Hepatocyte (in vitro differentiated cells): ENCODE measurements around the gene MALL. TPM values are rescaled to one million over a fixed set of nuclear protein-coding genes. Genes with fewer than 3 reads are reported as not detected.

Source experiments
- DNase-seq: peaks from one replicate; pipeline ENCODE4 v3.0.0-alpha.2; 2016; ENCODE audit warnings: low spot score
- H2AFZ ChIP-seq: fragments of 200-600 bp; sonication (generic); 2 replicates; pipeline ENCODE4 v1.6.0; 2016; ENCODE audit warnings: antibody characterized with exemption, mild to moderate bottlenecking
- H3K27ac ChIP-seq: fragments of 200-600 bp; sonication (generic); 2 replicates; pipeline ENCODE4 v1.5.1; 2016; ENCODE audit warnings: mild to moderate bottlenecking
- H3K27me3 ChIP-seq: fragments of 200-600 bp; sonication (generic); 2 replicates; pipeline ENCODE4 v1.6.1; 2016
- H3K36me3 ChIP-seq: fragments of 200-600 bp; sonication (generic); replicated peaks from 2 replicates; pipeline ENCODE4 v1.5.1; 2016; ENCODE audit warnings: low read depth; ENCODE audit not compliant: insufficient read depth
- H3K4me1 ChIP-seq: fragments of 200-600 bp; sonication (generic); 2 replicates; pipeline ENCODE4 v1.5.1; 2016; ENCODE audit warnings: mild to moderate bottlenecking, moderate library complexity; ENCODE audit not compliant: insufficient read depth
- H3K4me2 ChIP-seq: fragments of 200-600 bp; sonication (generic); 2 replicates; pipeline ENCODE4 v1.6.0; 2016
- H3K4me3 ChIP-seq: fragments of 200-600 bp; sonication (generic); 2 replicates; pipeline ENCODE4 v1.5.1; 2016; ENCODE audit warnings: mild to moderate bottlenecking
- H3K79me2 ChIP-seq: fragments of 200-600 bp; sonication (generic); 2 replicates; pipeline ENCODE4 v1.6.0; 2017; ENCODE audit warnings: mild to moderate bottlenecking
- H3K9me2 ChIP-seq: fragments of 200-600 bp; sonication (generic); replicated peaks from 2 replicates; pipeline ENCODE4 v1.6.0; 2017; ENCODE audit warnings: mild to moderate bottlenecking; ENCODE audit not compliant: insufficient read depth
- H3K9me3 ChIP-seq: fragments of 200-600 bp; sonication (generic); 2 replicates; pipeline ENCODE4 v1.5.1; 2016; ENCODE audit warnings: low read depth, mild to moderate bottlenecking
- H4K20me1 ChIP-seq: fragments of 200-600 bp; sonication (generic); 2 replicates; pipeline ENCODE4 v1.6.0; 2016; ENCODE audit warnings: mild to moderate bottlenecking; ENCODE audit not compliant: insufficient read depth, poor library complexity, severe bottlenecking
- EZH2 ChIP-seq: fragments of 200-600 bp; sonication (generic); IDR thresholded peaks from 2 replicates; pipeline ENCODE4 v1.6.1; 2016; ENCODE audit warnings: antibody characterized with exemption, mild to moderate bottlenecking, borderline replicate concordance
- EZH2phosphoT487 ChIP-seq: fragments of 200-600 bp; sonication (generic); IDR thresholded peaks from one replicate; pipeline ENCODE4 v1.6.1; 2018; ENCODE audit warnings: antibody characterized with exemption, mild to moderate bottlenecking, low read depth, moderate library complexity; ENCODE audit not compliant: unreplicated experiment, severe bottlenecking
- WGBS: methylation state at CpG from one replicate; pipeline ENCODE4 v1.1.6; 2016; ENCODE audit warnings: low lambda C conversion rate; ENCODE audit errors: missing lambda C conversion rate; 5-methylcytosine and 5-hydroxymethylcytosine counted together
- polyA plus RNA-seq: library from polyadenylated mRNA; unstranded; fragments of >200 nt; fragmentation: Nextera tagmentation; extraction: Ambion mirVana; gene quantifications from 2 replicates; pipeline ENCODE4 v1.2.1, GENCODE V29; 2016
- total RNA-seq: library from RNA; depleted of rRNA; stranded (reverse); fragments of >200 nt; gene quantifications from 2 replicates; pipeline ENCODE4 v1.2.3, GENCODE V29; 2014
- TF ChIP-seq, protein P1 (sequence below): fragments of 200-600 bp; sonication (generic); IDR thresholded peaks from 2 replicates; pipeline ENCODE4 v1.5.1; 2016; ENCODE audit warnings: antibody characterized with exemption, mild to moderate bottlenecking; ENCODE audit not compliant: poor library complexity

Gene MALL
- total and polyA plus RNA-seq, 2 experiments from 2014 or later = 30.8 to 55.7 TPM

DNA sequence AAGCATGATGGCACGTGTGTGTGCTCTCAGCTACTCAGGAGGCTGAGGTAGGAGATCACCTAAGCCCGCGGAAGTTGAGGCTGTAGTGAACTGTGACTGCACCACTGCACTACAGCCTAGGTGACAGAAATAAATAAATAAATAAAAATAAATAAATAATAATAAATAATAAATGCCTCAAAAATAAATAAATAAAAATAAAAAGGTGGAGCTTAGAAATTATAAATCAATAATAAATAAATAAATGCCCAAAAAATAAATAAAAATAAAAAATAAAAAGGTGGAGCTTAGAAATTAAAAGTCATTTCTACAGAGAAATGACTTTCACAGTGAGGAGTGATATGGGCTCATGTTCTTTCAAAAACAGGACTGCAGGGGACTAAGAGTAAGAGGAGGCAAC lies 6.0 kb upstream of the MALL start:
- Histone ChIP-seq H3K9me2 (no peaks in the 10 kb centered on the region), H2AFZ (no peak overlapping the region), H3K9me3 (no peaks in the 10 kb centered on the region), H3K4me3 (no peak overlapping the region), H3K79me2 (no peaks in the 10 kb centered on the region), H3K4me1 (no peaks in the 10 kb centered on the region), H3K27ac (no peak overlapping the region), H3K27me3 (peaks cover 17% of the 10 kb centered on the region), H4K20me1 (no peaks in the 10 kb centered on the region), H3K4me2 (no peak overlapping the region), H3K36me3 (no peaks in the 10 kb centered on the region)
- TF ChIP-seq EZH2phosphoT487 (no peak), EZH2 (no peak)
- TF ChIP-seq, protein P1, sequence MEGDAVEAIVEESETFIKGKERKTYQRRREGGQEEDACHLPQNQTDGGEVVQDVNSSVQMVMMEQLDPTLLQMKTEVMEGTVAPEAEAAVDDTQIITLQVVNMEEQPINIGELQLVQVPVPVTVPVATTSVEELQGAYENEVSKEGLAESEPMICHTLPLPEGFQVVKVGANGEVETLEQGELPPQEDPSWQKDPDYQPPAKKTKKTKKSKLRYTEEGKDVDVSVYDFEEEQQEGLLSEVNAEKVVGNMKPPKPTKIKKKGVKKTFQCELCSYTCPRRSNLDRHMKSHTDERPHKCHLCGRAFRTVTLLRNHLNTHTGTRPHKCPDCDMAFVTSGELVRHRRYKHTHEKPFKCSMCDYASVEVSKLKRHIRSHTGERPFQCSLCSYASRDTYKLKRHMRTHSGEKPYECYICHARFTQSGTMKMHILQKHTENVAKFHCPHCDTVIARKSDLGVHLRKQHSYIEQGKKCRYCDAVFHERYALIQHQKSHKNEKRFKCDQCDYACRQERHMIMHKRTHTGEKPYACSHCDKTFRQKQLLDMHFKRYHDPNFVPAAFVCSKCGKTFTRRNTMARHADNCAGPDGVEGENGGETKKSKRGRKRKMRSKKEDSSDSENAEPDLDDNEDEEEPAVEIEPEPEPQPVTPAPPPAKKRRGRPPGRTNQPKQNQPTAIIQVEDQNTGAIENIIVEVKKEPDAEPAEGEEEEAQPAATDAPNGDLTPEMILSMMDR = no peak
- no peak for DNase-seq
- 96% methylated on average over 3 of the region's 3 CpGs for WGBS

DNA sequence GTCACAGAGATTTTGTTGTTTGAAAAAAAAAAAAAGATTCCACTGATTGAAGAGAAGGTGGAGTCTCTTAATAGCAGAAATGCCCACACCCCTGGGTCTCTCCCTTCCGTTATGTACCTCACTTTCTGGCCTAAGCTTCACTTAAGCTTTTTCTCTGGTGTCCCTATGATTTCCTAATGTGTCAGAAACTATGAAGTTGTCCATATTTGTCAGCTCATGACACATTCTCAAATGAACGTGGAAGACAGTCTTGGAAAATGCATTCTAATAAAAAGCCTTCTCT lies 5.4 kb upstream of the MALL start:
- Histone ChIP-seq H3K4me3 (no peak overlapping the region), H3K27ac (no peak overlapping the region), H3K4me1 (peaks cover 6% of the 10 kb centered on the region), H2AFZ (no peak overlapping the region), H3K9me3 (no peaks in the 10 kb centered on the region), H4K20me1 (no peaks in the 10 kb centered on the region), H3K36me3 (no peaks in the 10 kb centered on the region), H3K27me3 (peaks cover 23% of the 10 kb centered on the region), H3K9me2 (no peaks in the 10 kb centered on the region), H3K79me2 (no peaks in the 10 kb centered on the region), H3K4me2 (no peak overlapping the region)
- no peak for DNase-seq
- TF ChIP-seq EZH2phosphoT487 (no peak), EZH2 (no peak)
- TF ChIP-seq, protein P1 = no peak
- WGBS = 88% methylated on average over 2 of the region's 2 CpGs

DNA sequence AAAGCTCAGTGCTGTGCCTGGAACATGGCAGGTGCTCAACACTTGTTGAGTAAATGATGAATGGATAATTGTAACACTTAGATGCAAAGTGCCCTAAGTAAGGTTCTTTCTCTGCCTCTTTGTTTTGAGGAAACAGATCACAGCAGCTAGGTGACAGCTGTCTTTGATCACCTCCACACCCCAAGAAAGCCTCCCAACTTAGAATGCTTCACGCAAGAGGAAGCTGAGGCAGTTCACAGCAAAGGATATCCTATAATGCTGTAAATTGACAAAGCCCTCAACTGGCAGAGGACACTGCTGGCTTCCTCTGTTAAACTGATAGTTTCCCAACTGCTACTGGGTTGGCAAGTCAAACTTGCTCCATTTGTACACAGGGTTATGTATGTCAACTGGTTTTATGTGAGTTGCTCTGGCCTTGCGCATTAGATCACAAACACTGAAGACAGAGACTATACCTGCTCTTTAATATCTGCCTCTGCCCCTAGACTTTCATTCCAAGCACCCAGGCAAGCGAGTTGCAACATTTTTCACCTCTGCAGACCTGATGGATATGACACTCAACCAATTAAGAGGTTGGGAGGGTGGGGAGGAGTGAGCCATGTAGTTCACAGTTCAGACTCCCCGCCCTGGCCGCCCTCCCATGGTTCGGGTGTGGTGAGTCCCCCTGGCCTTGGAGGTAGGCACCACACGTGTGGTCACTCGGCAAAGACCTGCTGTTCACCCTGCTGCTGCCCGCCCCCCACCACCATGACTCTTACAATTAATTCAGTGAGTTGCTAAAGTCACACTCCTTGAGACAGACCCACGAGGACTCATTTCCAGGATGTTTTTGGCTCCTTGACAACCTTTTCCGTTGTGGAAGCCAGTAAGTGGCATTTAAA lies 4.8 kb upstream of the MALL start:
- Histone ChIP-seq H3K4me3 (no peak overlapping the region), H3K79me2 (no peaks in the 10 kb centered on the region), H3K4me1 (peaks cover 8% of the 10 kb centered on the region), H4K20me1 (no peaks in the 10 kb centered on the region), H3K27me3 (peaks cover 29% of the 10 kb centered on the region), H3K27ac (no peak overlapping the region), H3K9me3 (no peaks in the 10 kb centered on the region), H3K9me2 (no peaks in the 10 kb centered on the region), H2AFZ (no peak overlapping the region), H3K4me2 (no peak overlapping the region), H3K36me3 (no peaks in the 10 kb centered on the region)
- no peak for DNase-seq
- 84% methylated on average over 11 of the region's 11 CpGs for WGBS
- TF ChIP-seq EZH2phosphoT487 (no peak), EZH2 (no peak)

DNA sequence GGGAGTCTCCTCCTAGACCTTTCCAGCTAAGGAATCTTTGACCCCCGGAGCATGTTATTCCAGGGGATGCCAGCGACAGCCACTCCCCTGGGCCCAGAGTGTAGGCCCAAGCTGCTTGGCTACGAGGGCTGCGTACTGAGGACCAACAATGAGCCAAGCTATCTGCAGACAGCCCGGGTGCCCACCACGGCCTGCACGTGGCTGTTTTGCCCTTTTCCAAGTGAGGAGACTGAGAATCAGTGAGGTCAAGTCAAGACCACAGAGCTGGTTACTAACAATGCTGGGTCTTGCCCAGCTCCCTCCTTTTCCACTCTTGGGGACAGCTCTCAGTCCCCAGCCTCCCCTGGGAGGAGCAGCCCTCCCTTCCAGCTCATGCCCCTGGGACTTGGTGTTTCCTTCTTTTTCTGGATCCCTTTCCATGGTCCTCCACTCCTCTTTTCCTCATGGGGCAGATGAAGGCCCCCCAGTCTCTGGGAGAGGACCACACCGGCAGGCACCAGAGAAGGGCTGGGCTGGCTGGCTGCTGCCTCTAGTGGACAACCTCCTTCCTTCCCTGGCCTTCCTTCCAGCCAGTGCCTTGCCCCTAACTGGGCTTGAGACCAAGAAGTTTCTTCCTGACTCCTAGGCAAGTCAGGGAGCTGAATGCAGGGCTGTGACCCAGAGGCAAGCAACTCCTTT lies 550 bp upstream of the MALL start:
- no peaks in the 10 kb centered on the region for H4K20me1 ChIP-seq
- no peak for TF ChIP-seq EZH2phosphoT487
- TF ChIP-seq, protein P1 = peak; percentile 41
- peaks cover 44% of the 10 kb centered on the region for H3K27me3 ChIP-seq
- peak; percentile 50 for DNase-seq
- H3K9me2 ChIP-seq = no peaks in the 10 kb centered on the region
- peaks cover 8% of the 10 kb centered on the region for H3K4me1 ChIP-seq
- H3K4me2 ChIP-seq = peak overlapping the region; percentile 88
- peak overlapping the region; percentile 63 for H2AFZ ChIP-seq
- H3K36me3 ChIP-seq = no peaks in the 10 kb centered on the region
- 25% methylated on average over 8 of the region's 8 CpGs for WGBS
- H3K9me3 ChIP-seq = no peaks in the 10 kb centered on the region
- H3K27ac ChIP-seq = peak overlapping the region; percentile 87
- peak overlapping the region; percentile 67 for H3K4me3 ChIP-seq
- peaks cover 13% of the 10 kb centered on the region for H3K79me2 ChIP-seq
